ENCODE results near the gene ETDC.

Gene ETDC

DNA sequence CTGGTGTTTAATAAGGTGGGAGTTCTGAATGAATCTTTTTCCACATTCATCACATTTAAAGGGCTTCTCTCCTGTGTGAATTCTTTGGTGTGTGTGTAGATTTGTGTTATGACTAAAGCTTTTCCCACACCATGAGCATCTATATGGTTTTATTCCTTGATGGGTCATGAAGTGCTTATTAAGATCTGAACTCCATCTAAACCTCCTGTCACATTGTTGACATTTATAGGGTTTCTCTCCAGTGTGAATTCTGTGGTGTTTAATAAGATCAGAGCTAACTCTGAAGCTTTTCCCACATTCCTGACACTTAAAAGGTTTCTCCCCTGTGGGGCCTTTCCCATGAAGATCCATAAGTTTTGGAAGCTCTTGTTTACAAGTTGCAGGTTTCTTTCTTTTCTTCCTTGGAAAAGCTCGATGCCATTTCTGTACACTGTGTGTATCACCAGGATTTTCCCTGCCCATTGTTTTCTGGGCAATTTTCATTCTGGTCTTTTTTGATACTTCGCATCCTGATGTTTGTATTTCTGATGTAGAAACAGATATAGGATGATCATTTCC, 21.9 kb upstream of the ETDC start:
- no peaks in the 10 kb centered on the region for H3K27me3 ChIP-seq
- no peaks in the 10 kb centered on the region for H3K9me3 ChIP-seq
- H3K27ac ChIP-seq: no peak overlapping the region
- H3K4me1 ChIP-seq (ENCODE audit: control insufficient read depth in 1 of 2, insufficient read depth in 1 of 2, low read depth in 1 of 2, low read length in 1 of 2): no peaks in the 10 kb centered on the region
- no peak overlapping the region for H3K4me3 ChIP-seq (ENCODE audit: low read depth in 1 of 2, low read length in 1 of 2)
- H3K36me3 ChIP-seq: no peaks in the 10 kb centered on the region
- TF ChIP-seq, protein P1, sequence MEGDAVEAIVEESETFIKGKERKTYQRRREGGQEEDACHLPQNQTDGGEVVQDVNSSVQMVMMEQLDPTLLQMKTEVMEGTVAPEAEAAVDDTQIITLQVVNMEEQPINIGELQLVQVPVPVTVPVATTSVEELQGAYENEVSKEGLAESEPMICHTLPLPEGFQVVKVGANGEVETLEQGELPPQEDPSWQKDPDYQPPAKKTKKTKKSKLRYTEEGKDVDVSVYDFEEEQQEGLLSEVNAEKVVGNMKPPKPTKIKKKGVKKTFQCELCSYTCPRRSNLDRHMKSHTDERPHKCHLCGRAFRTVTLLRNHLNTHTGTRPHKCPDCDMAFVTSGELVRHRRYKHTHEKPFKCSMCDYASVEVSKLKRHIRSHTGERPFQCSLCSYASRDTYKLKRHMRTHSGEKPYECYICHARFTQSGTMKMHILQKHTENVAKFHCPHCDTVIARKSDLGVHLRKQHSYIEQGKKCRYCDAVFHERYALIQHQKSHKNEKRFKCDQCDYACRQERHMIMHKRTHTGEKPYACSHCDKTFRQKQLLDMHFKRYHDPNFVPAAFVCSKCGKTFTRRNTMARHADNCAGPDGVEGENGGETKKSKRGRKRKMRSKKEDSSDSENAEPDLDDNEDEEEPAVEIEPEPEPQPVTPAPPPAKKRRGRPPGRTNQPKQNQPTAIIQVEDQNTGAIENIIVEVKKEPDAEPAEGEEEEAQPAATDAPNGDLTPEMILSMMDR (IDR thresholded peaks at IDR 0.05): no peak

DNA sequence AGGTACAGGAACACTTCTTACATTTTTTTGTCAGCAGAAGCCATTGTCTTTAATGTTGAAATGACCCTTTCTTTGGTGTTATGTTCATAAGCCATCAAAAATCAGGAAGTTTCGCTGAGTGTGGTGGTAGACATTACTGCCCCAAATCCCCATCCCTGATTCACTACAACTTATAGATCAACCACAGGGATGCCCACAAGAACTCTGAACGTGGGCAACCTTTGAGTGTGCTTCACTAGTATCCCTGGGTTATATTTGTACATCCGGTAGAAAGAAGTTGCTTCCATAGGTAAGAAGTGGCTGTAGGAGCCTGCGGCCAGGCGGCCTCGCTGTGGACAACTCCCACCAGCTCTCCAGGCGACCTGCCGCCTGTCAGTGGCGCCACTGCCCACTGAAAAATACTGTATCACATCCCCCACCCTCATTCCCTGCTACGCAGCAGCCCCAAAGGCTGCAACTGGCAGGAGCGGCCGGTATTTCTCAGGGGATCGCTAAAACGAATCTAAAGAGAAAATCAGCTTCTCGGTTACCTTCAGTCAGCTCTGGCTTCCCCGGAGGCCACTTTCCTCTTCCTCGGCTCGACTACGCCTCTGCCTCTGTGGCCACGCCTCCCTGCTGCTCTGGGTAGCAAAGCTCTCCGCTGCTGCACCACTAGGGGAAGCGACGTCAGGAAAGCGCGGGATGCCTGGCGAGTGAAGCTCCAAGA, 13.9 kb upstream of the ETDC start:
- Histone ChIP-seq H3K9me3 (no peaks in the 10 kb centered on the region), H3K4me1 (ENCODE audit: control insufficient read depth in 1 of 2, insufficient read depth in 1 of 2, low read depth in 1 of 2, low read length in 1 of 2) (peaks cover 36 to 37% of the 10 kb centered on the region in 2 experiments), H3K27me3 (no peaks in the 10 kb centered on the region), H3K27ac (peak overlapping the region; percentile 83), H3K4me3 (ENCODE audit: low read depth in 1 of 2, low read length in 1 of 2) (peak overlapping the region; percentile 58 to 64), H3K36me3 (no peaks in the 10 kb centered on the region)
- TF ChIP-seq, protein P1 (IDR thresholded peaks at IDR 0.05): peak; percentile 53

DNA sequence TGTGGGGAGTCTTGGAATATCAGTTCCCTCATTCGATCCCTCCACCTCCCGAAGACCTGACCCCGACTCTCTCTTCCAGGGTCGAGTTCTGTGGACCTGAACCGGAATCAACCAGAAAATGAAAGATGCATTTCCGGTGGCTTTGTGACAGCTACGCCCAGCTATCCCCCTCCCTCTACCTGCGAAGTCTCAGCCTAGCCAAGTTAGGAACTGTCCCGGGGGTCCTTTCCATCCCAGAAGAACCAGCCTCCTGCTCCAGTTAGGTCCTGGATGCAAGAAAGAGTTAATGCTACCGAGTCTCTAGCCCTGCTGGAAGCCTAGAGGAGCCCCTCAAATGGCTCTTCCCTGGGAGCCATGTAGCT, 13.4 kb upstream of the ETDC start:
- H3K4me1 ChIP-seq (ENCODE audit: control insufficient read depth in 1 of 2, insufficient read depth in 1 of 2, low read depth in 1 of 2, low read length in 1 of 2): peaks cover 36 to 37% of the 10 kb centered on the region in 2 experiments
- H3K9me3 ChIP-seq: no peaks in the 10 kb centered on the region
- peak overlapping the region; percentile 83 for H3K27ac ChIP-seq
- peak overlapping the region; percentile 58 to 64 for H3K4me3 ChIP-seq (ENCODE audit: low read depth in 1 of 2, low read length in 1 of 2)
- TF ChIP-seq, protein P1 (IDR thresholded peaks at IDR 0.05): no peak
- no peaks in the 10 kb centered on the region for H3K36me3 ChIP-seq
- no peaks in the 10 kb centered on the region for H3K27me3 ChIP-seq

DNA sequence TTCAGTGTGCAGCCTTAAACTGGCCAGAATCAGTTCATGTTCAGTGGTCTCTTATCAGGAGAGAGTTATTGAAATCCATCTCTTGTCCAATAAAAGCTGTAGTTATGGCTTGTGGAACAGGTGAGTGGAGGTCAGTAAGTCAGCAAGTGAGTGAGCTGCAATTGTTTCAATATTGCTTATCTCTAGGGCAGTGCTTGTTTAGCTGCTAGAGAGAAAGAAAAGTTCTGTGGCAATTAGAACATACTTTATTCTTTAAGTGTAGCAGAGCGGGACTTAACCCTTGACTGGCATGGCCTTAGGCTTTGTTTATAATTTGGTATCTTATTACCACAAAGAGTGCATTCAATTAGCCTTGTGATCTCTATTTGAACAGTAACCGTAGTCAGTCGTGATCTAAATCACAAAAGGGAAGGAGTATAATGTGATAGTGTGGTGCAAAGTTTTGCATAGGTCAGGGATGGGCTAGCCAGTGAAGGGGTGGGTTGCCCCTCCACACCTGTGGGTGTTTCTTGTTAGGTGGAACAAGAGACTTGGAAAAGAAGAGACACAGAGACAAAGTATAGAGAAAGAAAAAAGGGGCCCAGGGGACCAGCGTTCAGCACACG, 6.9 kb upstream of the ETDC start:
- Histone ChIP-seq H3K27ac (no peak overlapping the region), H3K27me3 (no peaks in the 10 kb centered on the region), H3K9me3 (no peaks in the 10 kb centered on the region), H3K36me3 (no peaks in the 10 kb centered on the region), H3K4me1 (ENCODE audit: control insufficient read depth in 1 of 2, insufficient read depth in 1 of 2, low read depth in 1 of 2, low read length in 1 of 2) (peaks cover 27 to 29% of the 10 kb centered on the region in 2 experiments), H3K4me3 (ENCODE audit: low read depth in 1 of 2, low read length in 1 of 2) (no peak overlapping the region)
- TF ChIP-seq, protein P1 (IDR thresholded peaks at IDR 0.05): no peak

DNA sequence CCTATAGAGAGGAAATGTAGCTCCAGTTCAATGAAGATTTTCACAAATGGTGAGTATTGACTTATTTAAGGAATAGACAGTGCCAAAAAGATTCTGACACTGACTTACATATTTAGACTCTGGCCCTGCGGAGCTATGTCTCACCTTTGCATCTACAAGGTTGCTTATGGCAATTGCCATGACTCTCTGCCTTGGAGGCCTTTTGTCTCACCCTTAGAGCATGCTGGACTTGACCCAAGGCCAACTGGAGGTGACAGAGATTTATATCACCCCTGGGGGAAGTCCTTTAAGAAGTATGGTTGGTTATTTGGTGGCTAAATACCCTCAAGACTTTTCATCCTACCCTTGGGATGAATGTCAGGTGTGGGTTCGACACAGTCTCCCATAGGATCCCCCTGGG, 4.5 kb upstream of the ETDC start:
- TF ChIP-seq, protein P1 (IDR thresholded peaks at IDR 0.05): no peak
- Histone ChIP-seq H3K4me1 (ENCODE audit: control insufficient read depth in 1 of 2, insufficient read depth in 1 of 2, low read depth in 1 of 2, low read length in 1 of 2) (peaks cover 23 to 24% of the 10 kb centered on the region in 2 experiments), H3K27me3 (no peaks in the 10 kb centered on the region), H3K9me3 (no peaks in the 10 kb centered on the region), H3K36me3 (no peaks in the 10 kb centered on the region), H3K4me3 (ENCODE audit: low read depth in 1 of 2, low read length in 1 of 2) (no peak overlapping the region), H3K27ac (no peak overlapping the region)
